Vagina (tissue), 2 donors: ENCODE measurements around the gene TMEM100. TPM values are rescaled to one million over a fixed set of nuclear protein-coding genes. Genes with fewer than 3 reads are reported as not detected.

ENCODE experiments used
- DNase-seq, 2 donors: peaks; one replicate each; pipeline ENCODE4 v3.0.0-alpha.2; 2017; ENCODE audit errors: extremely low spot score in 2 of 2
- H3K27ac ChIP-seq: fragments of 200-600 bp; sonication (generic); one replicate; pipeline ENCODE4 v1.5.1; 2019
- H3K27me3 ChIP-seq: fragments of 200-600 bp; sonication (generic); one replicate; pipeline ENCODE4 v1.5.1; 2019
- H3K36me3 ChIP-seq, 2 donors: fragments of 200-600 bp; sonication (generic); one replicate each; pipeline ENCODE4 v1.5.1; 2017 to 2019
- H3K4me1 ChIP-seq: fragments of 200-600 bp; sonication (generic); one replicate; pipeline ENCODE4 v1.5.1; 2019
- H3K4me3 ChIP-seq, 2 donors: fragments of 200-600 bp; sonication (generic); 1 replicate in 1 of 2; 2 replicates in 1 of 2; pipeline ENCODE4 v1.5.1; 2016 to 2019
- H3K9me3 ChIP-seq: fragments of 200-600 bp; sonication (generic); one replicate; pipeline ENCODE4 v1.5.1; 2019
- POLR2A ChIP-seq, 2 donors: fragments of 450-650 bp; IDR thresholded peaks; one replicate each; pipeline ENCODE4 v1.6.1; 2017; ENCODE audit warnings: antibody characterized with exemption in 2 of 2, mild to moderate bottlenecking in 2 of 2, moderate library complexity in 2 of 2
- POLR2AphosphoS5 ChIP-seq, 2 donors: sonication (generic); formaldehyde crosslinking; IDR thresholded peaks; one replicate each; pipeline ENCODE4 v1.9.0; 2017; ENCODE audit warnings: antibody characterized with exemption in 2 of 2, mild to moderate bottlenecking in 2 of 2, low read depth in 1 of 2; ENCODE audit not compliant: insufficient read depth in 1 of 2
- intact Hi-C: fragments of 100-400 bp; cut with DNase I; formaldehyde crosslinking; loops from one replicate; pipeline ENCODE4 v1.15.1; 2023
- total RNA-seq: library from RNA; depleted of rRNA; stranded (reverse); fragments of >200 nt; gene quantifications from one replicate; pipeline ENCODE4 v1.2.3, GENCODE V29; 2016
- TF ChIP-seq, protein P1 (sequence below), 3 experiments: fragments of 450-650 bp in 2 of 3; fragments of 200-600 bp in 1 of 3; sonication (generic) in 1 of 3; IDR thresholded peaks; one replicate each; pipeline ENCODE4 v1.5.1; 2017 to 2019; ENCODE audit warnings: antibody characterized with exemption in 3 of 3, mild to moderate bottlenecking in 2 of 3, moderate library complexity in 2 of 3

The TMEM100 gene
- total RNA-seq, 1 donor from 2014 or later = 20.6 TPM

DNA sequence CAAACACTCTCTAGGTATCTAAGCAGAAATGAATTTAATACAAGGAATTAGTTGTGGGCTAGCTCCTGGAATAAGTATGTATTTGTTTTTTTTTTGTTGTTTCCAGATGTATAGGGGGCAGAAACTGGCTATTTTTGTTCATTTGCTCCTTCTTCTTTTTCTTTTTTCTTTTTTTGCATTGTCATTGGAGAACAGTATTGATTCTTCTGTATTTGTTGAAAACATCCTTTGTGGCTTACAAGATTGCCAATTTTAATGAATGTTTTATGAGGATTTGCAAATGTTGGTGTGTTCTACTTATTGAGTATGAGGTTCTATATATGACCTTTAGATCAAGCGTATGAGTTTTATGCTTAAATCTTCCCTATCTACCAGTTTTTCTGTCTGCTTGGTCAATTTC is 22.6 kb upstream of the TMEM100 start:
- no peak for DNase-seq
- TF ChIP-seq POLR2A (IDR thresholded peaks at IDR 0.05) = no peak
- TF ChIP-seq POLR2AphosphoS5 (IDR thresholded peaks at IDR 0.05; ENCODE audit: insufficient read depth in 1 of 2, low read depth in 1 of 2) = no peak
- Histone ChIP-seq H3K4me3 (no peak overlapping the region), H3K27me3 (no peaks in the 10 kb centered on the region), H3K9me3 (no peaks in the 10 kb centered on the region), H3K36me3 (no peaks in the 10 kb centered on the region), H3K27ac (no peak overlapping the region), H3K4me1 (no peaks in the 10 kb centered on the region)
- intact Hi-C loops = no loop called here

DNA sequence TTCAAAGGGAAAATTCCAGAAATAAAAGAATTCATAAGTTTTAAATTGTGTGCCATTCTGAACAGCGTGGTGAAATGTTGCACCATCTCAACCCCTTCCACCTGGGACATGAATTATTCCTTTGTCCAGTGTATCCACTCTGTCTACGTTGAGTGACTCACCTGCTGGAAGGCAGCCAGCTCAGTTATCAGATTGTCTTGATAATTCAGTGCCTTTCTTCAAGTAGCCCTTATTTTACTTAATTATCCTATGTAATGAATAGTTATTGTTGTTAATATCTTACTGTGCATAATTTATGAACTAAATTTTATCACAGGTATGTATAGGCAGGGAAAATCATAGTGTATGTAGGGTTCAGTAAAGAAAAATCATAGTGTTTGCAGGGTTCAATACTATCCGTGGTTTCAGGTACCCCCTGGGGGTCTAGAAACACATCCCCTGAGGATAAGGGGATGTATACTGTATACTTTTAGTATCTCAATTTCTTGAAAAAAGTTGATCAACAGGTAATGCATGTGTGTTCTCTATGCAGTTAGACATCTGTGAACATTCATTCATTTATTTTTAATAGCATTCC is 20.5 kb upstream of the TMEM100 start:
- no peak for DNase-seq
- H3K27me3 ChIP-seq = no peaks in the 10 kb centered on the region
- no peaks in the 10 kb centered on the region for H3K4me1 ChIP-seq
- H3K36me3 ChIP-seq = no peaks in the 10 kb centered on the region
- H3K27ac ChIP-seq = no peak overlapping the region
- no peak overlapping the region for H3K4me3 ChIP-seq
- intact Hi-C loops = no loop called here
- no peaks in the 10 kb centered on the region for H3K9me3 ChIP-seq
- TF ChIP-seq POLR2AphosphoS5 (IDR thresholded peaks at IDR 0.05; ENCODE audit: insufficient read depth in 1 of 2, low read depth in 1 of 2) (no peak), POLR2A (IDR thresholded peaks at IDR 0.05) (no peak)
- TF ChIP-seq, protein P1, sequence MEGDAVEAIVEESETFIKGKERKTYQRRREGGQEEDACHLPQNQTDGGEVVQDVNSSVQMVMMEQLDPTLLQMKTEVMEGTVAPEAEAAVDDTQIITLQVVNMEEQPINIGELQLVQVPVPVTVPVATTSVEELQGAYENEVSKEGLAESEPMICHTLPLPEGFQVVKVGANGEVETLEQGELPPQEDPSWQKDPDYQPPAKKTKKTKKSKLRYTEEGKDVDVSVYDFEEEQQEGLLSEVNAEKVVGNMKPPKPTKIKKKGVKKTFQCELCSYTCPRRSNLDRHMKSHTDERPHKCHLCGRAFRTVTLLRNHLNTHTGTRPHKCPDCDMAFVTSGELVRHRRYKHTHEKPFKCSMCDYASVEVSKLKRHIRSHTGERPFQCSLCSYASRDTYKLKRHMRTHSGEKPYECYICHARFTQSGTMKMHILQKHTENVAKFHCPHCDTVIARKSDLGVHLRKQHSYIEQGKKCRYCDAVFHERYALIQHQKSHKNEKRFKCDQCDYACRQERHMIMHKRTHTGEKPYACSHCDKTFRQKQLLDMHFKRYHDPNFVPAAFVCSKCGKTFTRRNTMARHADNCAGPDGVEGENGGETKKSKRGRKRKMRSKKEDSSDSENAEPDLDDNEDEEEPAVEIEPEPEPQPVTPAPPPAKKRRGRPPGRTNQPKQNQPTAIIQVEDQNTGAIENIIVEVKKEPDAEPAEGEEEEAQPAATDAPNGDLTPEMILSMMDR (IDR thresholded peaks at IDR 0.05) = no peak

DNA sequence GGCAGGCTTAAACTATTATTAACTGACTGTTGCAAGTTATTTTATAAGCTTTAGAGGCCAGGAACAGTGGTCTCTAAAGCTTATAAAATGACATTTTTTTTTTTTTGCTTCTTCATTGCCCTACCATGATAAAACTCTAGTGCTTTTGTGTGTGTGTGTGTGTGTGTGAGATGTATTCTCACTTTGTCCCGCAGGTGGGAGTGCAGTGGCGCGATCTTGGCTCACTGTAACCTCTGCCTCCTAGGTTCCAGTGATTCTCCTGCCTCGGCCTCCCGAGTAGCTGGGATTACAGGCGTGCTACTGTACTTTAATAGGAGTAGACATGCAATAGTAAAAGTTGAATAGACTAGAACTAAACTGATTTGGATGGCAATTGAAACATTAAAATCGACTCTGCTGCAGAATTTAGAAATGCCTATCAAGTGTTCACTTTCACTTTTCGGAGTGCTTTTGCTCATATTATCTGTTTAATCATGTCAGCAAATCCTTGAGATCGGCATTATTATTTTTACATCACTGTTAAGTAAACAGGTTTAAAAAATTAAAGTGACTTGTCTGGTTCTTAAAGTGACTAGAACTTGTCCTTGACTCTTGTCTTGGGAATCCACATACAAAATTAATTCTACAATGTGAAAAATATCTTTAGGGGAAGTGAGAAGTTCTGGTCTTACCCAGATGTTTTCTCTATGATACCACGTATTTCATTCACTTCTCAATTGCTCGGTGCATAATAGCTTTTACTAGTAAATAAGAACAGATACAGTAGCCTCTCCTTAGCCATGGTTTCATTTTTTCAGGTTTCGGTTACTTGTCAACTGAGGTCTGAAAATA is 19.8 kb upstream of the TMEM100 start:
- H3K4me3 ChIP-seq = no peak overlapping the region
- no peak for DNase-seq
- no peaks in the 10 kb centered on the region for H3K36me3 ChIP-seq
- no peaks in the 10 kb centered on the region for H3K4me1 ChIP-seq
- TF ChIP-seq POLR2A (IDR thresholded peaks at IDR 0.05) (no peak), POLR2AphosphoS5 (IDR thresholded peaks at IDR 0.05; ENCODE audit: insufficient read depth in 1 of 2, low read depth in 1 of 2) (no peak)
- TF ChIP-seq, protein P1 (IDR thresholded peaks at IDR 0.05) = no peak
- intact Hi-C loops = no loop called here
- no peaks in the 10 kb centered on the region for H3K9me3 ChIP-seq
- H3K27me3 ChIP-seq = no peaks in the 10 kb centered on the region
- H3K27ac ChIP-seq = no peak overlapping the region

DNA sequence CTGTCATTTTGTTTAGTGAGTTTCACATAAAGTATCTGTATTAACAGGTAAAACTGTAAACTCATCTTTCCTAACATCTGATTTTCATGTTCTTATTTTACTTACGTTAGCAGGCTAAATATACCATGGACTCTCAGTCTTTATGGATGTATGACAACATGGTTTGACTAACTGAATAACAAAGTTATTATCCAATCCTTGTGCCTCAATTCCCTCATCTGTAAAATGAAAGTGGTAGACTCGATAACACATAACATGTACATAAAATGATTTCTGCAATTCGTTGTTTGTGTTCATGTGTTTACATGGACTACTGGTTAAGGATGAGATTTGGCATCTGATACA is 18.7 kb upstream of the TMEM100 start:
- intact Hi-C loops = no loop called here
- no peak overlapping the region for H3K27ac ChIP-seq
- TF ChIP-seq, protein P1 (IDR thresholded peaks at IDR 0.05) = no peak
- no peak for TF ChIP-seq POLR2AphosphoS5 (IDR thresholded peaks at IDR 0.05; ENCODE audit: insufficient read depth in 1 of 2, low read depth in 1 of 2)
- no peak for TF ChIP-seq POLR2A (IDR thresholded peaks at IDR 0.05)

DNA sequence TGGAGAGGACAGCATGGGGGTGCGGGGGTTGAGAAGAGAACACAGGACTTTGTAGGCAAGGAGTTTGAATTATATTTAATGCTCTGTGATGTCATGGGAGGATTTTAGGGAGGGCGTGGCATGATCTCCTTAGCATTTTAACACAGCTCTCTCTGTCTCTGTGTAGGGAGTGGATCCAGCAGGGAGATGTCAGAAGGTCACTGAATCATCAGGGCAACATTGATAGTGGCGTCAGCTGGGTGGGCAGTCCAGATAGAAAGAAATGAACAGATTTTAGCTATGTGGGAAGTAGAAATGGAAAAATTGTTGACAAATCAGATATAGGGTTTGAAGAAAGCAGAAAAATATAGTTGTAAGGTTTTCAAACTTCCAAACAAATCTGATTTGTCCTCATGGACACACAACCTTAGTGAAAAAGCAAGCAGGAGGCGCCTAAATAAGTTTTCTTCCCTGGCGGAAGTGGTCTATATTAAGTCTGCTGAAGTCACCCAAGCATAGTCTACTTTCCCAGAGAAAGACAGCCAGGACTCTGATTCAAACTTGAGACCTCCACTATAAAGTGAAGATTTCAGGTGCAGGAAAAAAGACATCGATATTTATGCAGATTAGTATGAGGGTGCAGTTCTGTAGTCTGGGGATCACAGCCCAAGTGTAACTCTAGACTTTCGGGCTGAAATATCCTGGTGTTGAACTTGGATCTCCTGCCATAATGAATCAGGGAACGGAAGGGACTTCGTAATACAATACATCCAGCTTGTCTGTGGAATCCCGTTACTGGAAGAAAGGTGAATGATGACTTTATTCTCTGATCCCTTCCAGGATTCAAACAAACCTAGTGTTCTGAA is 18.1 kb upstream of the TMEM100 start:
- H3K36me3 ChIP-seq = no peaks in the 10 kb centered on the region
- H3K4me1 ChIP-seq = no peaks in the 10 kb centered on the region
- H3K4me3 ChIP-seq = no peak overlapping the region
- DNase-seq = no peak
- intact Hi-C loops = no loop called here
- TF ChIP-seq, protein P1 (IDR thresholded peaks at IDR 0.05) = no peak
- TF ChIP-seq POLR2AphosphoS5 (IDR thresholded peaks at IDR 0.05; ENCODE audit: insufficient read depth in 1 of 2, low read depth in 1 of 2) (no peak), POLR2A (IDR thresholded peaks at IDR 0.05) (no peak)
- no peaks in the 10 kb centered on the region for H3K9me3 ChIP-seq
- no peaks in the 10 kb centered on the region for H3K27me3 ChIP-seq
- H3K27ac ChIP-seq = no peak overlapping the region

More for the DNA sequence above, 18.7 kb upstream of the TMEM100 start:
- H3K4me1 ChIP-seq = no peaks in the 10 kb centered on the region
- H3K4me3 ChIP-seq = no peak overlapping the region
- H3K9me3 ChIP-seq = no peaks in the 10 kb centered on the region
- H3K36me3 ChIP-seq = no peaks in the 10 kb centered on the region
- no peak for DNase-seq
- H3K27me3 ChIP-seq = no peaks in the 10 kb centered on the region
